H1 (cell line): ENCODE results near the gene LBR. TPM values are rescaled to one million over a fixed set of nuclear protein-coding genes. Genes with fewer than 3 reads are reported as not detected.

Experiments used
- ASH2L ChIP-seq: fragments of 200-600, 300-600 bp; sonication (generic); IDR thresholded peaks from one replicate; pipeline ENCODE4 v1.7.1; 2017; ENCODE audit warnings: low read length
- CBX5 ChIP-seq: fragments of 300-800, 300-1000 bp; sonication (generic); IDR thresholded peaks from 2 replicates; pipeline ENCODE4 v1.7.1; 2016; ENCODE audit warnings: antibody characterized with exemption, low read length, low read depth
- RFX5 ChIP-seq: IDR thresholded peaks from 2 replicates; pipeline ENCODE4 v1.6.1; 2011; ENCODE audit warnings: low read depth, low read length, improper control_type of control experiment, borderline replicate concordance
- SP1 ChIP-seq: IDR thresholded peaks from 2 replicates; pipeline ENCODE4 v1.6.1; 2011; ENCODE audit warnings: low read depth, low read length
- USF2 ChIP-seq: IDR thresholded peaks from 2 replicates; pipeline ENCODE4 v1.6.1; 2011; ENCODE audit warnings: low read length, improper control_type of control experiment
- YY1 ChIP-seq: IDR thresholded peaks from 2 replicates; pipeline ENCODE4 v1.6.1; 2011; ENCODE audit warnings: low read depth, mild to moderate bottlenecking, low read length
- polyA plus RNA-seq, 7 experiments: library from polyadenylated mRNA; depleted of rRNA in 3 of 7; stranded (reverse) in 5 of 7; unstranded in 2 of 7; fragments of >200 nt in 5 of 7; fragments of 200-250 nt in 2 of 7; gene quantifications; 1 replicate in 5 of 7; 2 replicates in 1 of 7; 4 replicates in 1 of 7; pipeline versions ENCODE4 v1.2.1 to v1.2.3, GENCODE V29; 2011 to 2013; ENCODE audit warnings: missing spikeins in 2 of 7, mixed read lengths in 2 of 7
- total RNA-seq: library from RNA; stranded (reverse); fragmentation: NEBNext Ultra II Directional; extraction: Animal tissue kit (Norgen Biotek cat#: 25700); gene quantifications from 2 replicates; pipeline ENCODE4 v1.2.1, GENCODE V29; 2021

The LBR gene
- total and polyA plus RNA-seq, 2 of the 8 experiments (the other 6 are each of a cell fraction or from before 2014, with no cell fraction given): 32.1 to 89.8 TPM

GRCh38 chr1:225445639-225446594, 18.1 kb upstream of the LBR start (continued):
- TF ChIP-seq RFX5 (no peak), ASH2L (no peak), USF2 (no peak), CBX5 (no peak), SP1 (no peak), YY1 (no peak)
